IMR-90 (cell line): ENCODE results near the gene RAI14. TPM values are rescaled to one million over a fixed set of nuclear protein-coding genes. Genes with fewer than 3 reads are reported as not detected.

Experiments
- ATAC-seq: fragments of 200-7000 bp; cut with Tn5 transposase; 2 replicates; pipeline ENCODE4 v1.9.1; 2020; ENCODE audit warnings: low read depth, mild to moderate bottlenecking, moderate library complexity
- BruUV-seq: library from RNA; stranded (reverse); fragments of 400-500 nt; replicated peaks from 2 replicates; lab custom pipeline; 2021; lab: Mats Ljungman, UMichigan
- CTCF ChIA-PET: fragments of 300-600 bp; formaldehyde crosslinking; extraction: SDS; loops from one replicate; lab custom pipeline; 2021; ENCODE audit warnings: antibody characterized with exemption; lab: Yijun Ruan, JAX
- POLR2A ChIA-PET: fragments of 300-600 bp; sonication (Branson Sonifier 250); formaldehyde crosslinking; loops from one replicate; lab custom pipeline; 2022; ENCODE audit warnings: antibody characterized with exemption; ENCODE audit not compliant: unreplicated experiment; lab: Charles Lee
- DNase-seq: peaks from one replicate; pipeline ENCODE4 v3.0.0; 2013
- H2AFZ ChIP-seq: replicated peaks from 2 replicates; pipeline ENCODE3; 2013; ENCODE audit warnings: low read length, mild to moderate bottlenecking; ENCODE audit not compliant: poor library complexity
- H2AK5ac ChIP-seq: 2 replicates; pipeline ENCODE4 v1.6.1; 2013; ENCODE audit warnings: low read depth, low read length, inconsistent platforms
- H2AK9ac ChIP-seq: replicated peaks from 2 replicates; pipeline ENCODE3; 2013; ENCODE audit warnings: mild to moderate bottlenecking, low read depth, low read length, moderate library complexity; ENCODE audit not compliant: poor library complexity
- H2BK120ac ChIP-seq: 2 replicates; pipeline ENCODE4 v1.6.1; 2013; ENCODE audit warnings: low read depth, low read length, inconsistent platforms
- H2BK15ac ChIP-seq: 3 replicates; pipeline ENCODE4 v1.6.1; 2013; ENCODE audit warnings: low read depth, low read length, inconsistent platforms
- H2BK20ac ChIP-seq: 2 replicates; pipeline ENCODE4 v1.6.1; 2013; ENCODE audit warnings: low read depth, mild to moderate bottlenecking, inconsistent platforms, low read length, moderate library complexity
- H2BK5ac ChIP-seq: 2 replicates; pipeline ENCODE4 v1.6.1; 2013; ENCODE audit warnings: mild to moderate bottlenecking, low read depth, low read length, inconsistent platforms; ENCODE audit not compliant: poor library complexity, severe bottlenecking
- H3K14ac ChIP-seq: replicated peaks from 2 replicates; pipeline ENCODE4 v1.6.1; 2013; ENCODE audit warnings: low read depth, low read length, inconsistent platforms
- H3K18ac ChIP-seq: 2 replicates; pipeline ENCODE4 v1.6.1; 2013; ENCODE audit warnings: low read depth, low read length, control low read depth
- H3K23ac ChIP-seq: 2 replicates; pipeline ENCODE4 v1.6.1; 2013; ENCODE audit warnings: low read depth, low read length, inconsistent platforms
- H3K27ac ChIP-seq: 2 replicates; pipeline ENCODE4 v1.5.1; 2013; ENCODE audit warnings: mild to moderate bottlenecking, control low read depth, low read length; ENCODE audit not compliant: insufficient read depth
- H3K27me3 ChIP-seq: 2 replicates; pipeline ENCODE4 v1.6.1; 2013; ENCODE audit warnings: low read length; ENCODE audit not compliant: control insufficient read depth, insufficient read depth
- H3K36me3 ChIP-seq: 2 replicates; pipeline ENCODE4 v1.6.1; 2013; ENCODE audit warnings: low read length, mixed read lengths; ENCODE audit not compliant: control insufficient read depth, insufficient read depth
- H3K4ac ChIP-seq: 2 replicates; pipeline ENCODE4 v1.6.1; 2013; ENCODE audit warnings: low read depth, low read length, inconsistent platforms
- H3K4me1 ChIP-seq: 2 replicates; pipeline ENCODE4 v1.6.1; 2013; ENCODE audit warnings: low read length, mixed read lengths; ENCODE audit not compliant: control insufficient read depth, insufficient read depth
- H3K4me2 ChIP-seq: 2 replicates; pipeline ENCODE4 v1.6.1; 2013; ENCODE audit warnings: low read depth, mild to moderate bottlenecking, control low read depth, low read length, moderate library complexity
- H3K4me3 ChIP-seq: 2 replicates; pipeline ENCODE4 v1.5.1; 2013; ENCODE audit warnings: low read depth, mild to moderate bottlenecking, control low read depth, low read length, moderate library complexity; ENCODE audit not compliant: insufficient read depth
- H3K56ac ChIP-seq: 2 replicates; pipeline ENCODE4 v1.6.1; 2013; ENCODE audit warnings: low read length, inconsistent platforms; ENCODE audit not compliant: insufficient read depth; ENCODE audit errors: extremely low read depth
- H3K79me1 ChIP-seq, 2 experiments: 2 replicates each; pipeline ENCODE4 v1.6.1; 2013; ENCODE audit warnings: low read length in 2 of 2, inconsistent platforms in 1 of 2, low read depth in 1 of 2
- H3K9ac ChIP-seq: 2 replicates; pipeline ENCODE4 v1.6.1; 2013; ENCODE audit warnings: low read depth, low read length, control low read depth
- H3K9me1 ChIP-seq: 2 replicates; pipeline ENCODE4 v1.6.1; 2013; ENCODE audit warnings: low read length, inconsistent platforms; ENCODE audit not compliant: insufficient read depth
- H3K9me3 ChIP-seq: 2 replicates; pipeline ENCODE4 v1.6.1; 2013; ENCODE audit warnings: low read length; ENCODE audit not compliant: control insufficient read depth, insufficient read depth
- H4K20me1 ChIP-seq: 2 replicates; pipeline ENCODE4 v1.6.1; 2013; ENCODE audit warnings: low read length, inconsistent platforms; ENCODE audit not compliant: insufficient read depth
- H4K5ac ChIP-seq: 2 replicates; pipeline ENCODE4 v1.6.1; 2013; ENCODE audit warnings: mild to moderate bottlenecking, low read depth, low read length, control low read depth
- H4K8ac ChIP-seq, 2 experiments: 2 replicates each; pipeline ENCODE4 v1.6.1; 2013; ENCODE audit warnings: low read depth in 2 of 2, low read length in 2 of 2, control low read depth in 1 of 2, inconsistent platforms in 1 of 2
- H4K91ac ChIP-seq: 2 replicates; pipeline ENCODE4 v1.6.1; 2013; ENCODE audit warnings: low read depth, low read length, inconsistent platforms; ENCODE audit not compliant: insufficient read depth
- FOS ChIP-seq: fragments of 150-350 bp; IDR thresholded peaks from 2 replicates; pipeline ENCODE4 v1.6.1; 2016; ENCODE audit warnings: low read depth, low read length
- POLR2A ChIP-seq: IDR thresholded peaks from 2 replicates; pipeline ENCODE4 v1.6.1; 2012; ENCODE audit warnings: mild to moderate bottlenecking, low read depth, low read length
- SMC3 ChIP-seq: fragments of 150-350 bp; IDR thresholded peaks from 2 replicates; pipeline ENCODE4 v1.6.1; 2016; ENCODE audit warnings: low read depth, mild to moderate bottlenecking, antibody characterized with exemption, low read length, moderate library complexity
- WGBS, 2 experiments: methylation state at CpG; one replicate each; pipeline versions ENCODE4 v1.1.5 to v1.1.7; 2013; ENCODE audit warnings: missing lambda C conversion rate in 2 of 2; ENCODE audit not compliant: insufficient read length in 1 of 2; ENCODE audit errors: extremely low coverage in 2 of 2; 5-methylcytosine and 5-hydroxymethylcytosine counted together
- dilution Hi-C: fragments of 300-500 bp; cut with HindIII; formaldehyde crosslinking; loops from one replicate; pipeline ENCODE4 v1.14.3; 2018; ENCODE audit warnings: low sequenced_read_pairs; ENCODE audit not compliant: unreplicated experiment
- in situ Hi-C: fragments of 300-500 bp; cut with MboI; formaldehyde crosslinking; loops from 3 replicates; pipeline ENCODE4 v1.14.3; 2019; ENCODE audit warnings: low sequenced_read_pairs, inconsistent platforms, mixed read lengths
- intact Hi-C: fragments of 100-400 bp; cut with micrococcal nuclease; formaldehyde crosslinking; loops from 2 replicates; pipeline ENCODE4 v1.10.0; 2022
- polyA plus RNA-seq, 3 experiments: library from polyadenylated mRNA; depleted of rRNA; stranded (reverse); fragments of >200 nt; gene quantifications; 2 replicates each; pipeline ENCODE4 v1.2.3, GENCODE V29; 2012; ENCODE audit warnings: low replicate concordance in 1 of 3
- total RNA-seq: library from RNA; depleted of rRNA; stranded (reverse); fragments of >200 nt; gene quantifications from 2 replicates; pipeline ENCODE4 v1.2.3, GENCODE V29; 2012

RAI14 gene
- total and polyA plus RNA-seq, 2 of the 4 experiments (the other 2 are of a cell fraction): 221 to 267 TPM

DNA sequence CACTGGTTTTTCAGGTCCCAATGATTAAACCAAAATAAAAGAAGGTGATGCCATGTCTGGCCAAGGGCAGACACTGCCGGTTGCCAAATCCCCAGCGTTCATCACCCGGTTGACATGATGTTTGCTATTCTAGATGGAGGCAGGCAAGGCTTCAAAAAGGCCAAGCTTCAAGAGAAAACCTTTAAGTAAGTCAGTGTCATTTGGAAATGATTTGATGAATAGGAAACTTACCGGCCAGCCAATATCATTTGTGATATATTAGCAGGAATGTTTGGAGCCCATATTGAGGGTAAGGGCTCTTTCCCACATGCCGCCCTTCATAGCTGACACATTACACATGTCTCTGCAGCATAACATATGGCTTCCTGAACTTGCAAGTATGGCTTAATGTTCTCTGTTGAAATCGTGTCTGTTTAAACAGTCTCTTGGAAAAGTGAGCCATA is 93.3 kb downstream of the RAI14 start (continued):
- no peak for TF ChIP-seq POLR2A

DNA sequence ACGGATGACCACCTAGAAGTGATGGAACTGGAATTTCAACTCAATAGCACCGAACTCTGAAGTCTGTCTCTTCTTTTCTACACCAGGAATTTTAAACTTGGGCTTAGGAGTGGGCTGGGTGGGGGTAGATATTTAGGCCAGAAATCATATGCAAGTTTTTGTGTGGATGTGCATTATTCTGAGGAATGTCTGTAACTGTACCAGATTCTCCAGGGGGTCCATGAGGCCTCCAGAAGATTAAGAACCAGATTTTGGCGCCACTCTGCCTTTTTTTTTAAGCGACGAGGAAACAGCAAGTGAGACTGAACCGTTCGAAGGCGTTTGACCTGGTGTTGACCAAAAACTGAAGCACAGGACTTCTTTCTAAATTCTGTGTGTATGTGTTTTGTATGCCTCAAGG is 94.1 kb downstream of the RAI14 start:
- Histone ChIP-seq H3K27ac (peak overlapping the region; percentile 80), H2BK5ac (peak overlapping the region; percentile 52), H3K4ac (peak overlapping the region; percentile 18; the same call in 1 of the 2 replicates), H3K4me1 (peaks cover 14% of the 10 kb centered on the region), H4K91ac (peak overlapping the region; percentile 32; the same call in 1 of the 2 replicates), H2AK5ac (peak overlapping the region; percentile 20; the same call in 1 of the 2 replicates), H3K56ac (no peak overlapping the region), H3K4me2 (no peak overlapping the region), H4K8ac (peak overlapping the region in 1 of 2 experiments; percentile 55; a peak in 3 of 4 replicates), H3K18ac (peak overlapping the region; percentile 33), H3K23ac (no peak overlapping the region), H3K9ac (no peak overlapping the region), H2BK15ac (no peak overlapping the region; the same call in 2 of the 3 replicates), H2BK120ac (peak overlapping the region; percentile 4; the same call in 1 of the 2 replicates), H2BK20ac (peak overlapping the region; percentile 18; the same call in 1 of the 2 replicates), H2AK9ac (no peak overlapping the region), H3K79me1 (peaks cover 17 to 73% of the 10 kb centered on the region in 2 experiments), H3K36me3 (peaks cover 6% of the 10 kb centered on the region), H2AFZ (no peak overlapping the region), H3K9me1 (peaks cover 16% of the 10 kb centered on the region), H3K4me3 (no peak overlapping the region), H4K20me1 (peaks cover 93% of the 10 kb centered on the region), H3K9me3 (no peaks in the 10 kb centered on the region), H4K5ac (peak overlapping the region; percentile 27; the same call in 1 of the 2 replicates), H3K27me3 (no peaks in the 10 kb centered on the region), H3K14ac (0 out of 2 replicates have a peak overlapping the region, but pooled peaks have one; percentile 8)
- no TSS peak for BruUV-seq
- DNase-seq (no peak), ATAC-seq (no peak)
- TF ChIP-seq SMC3 (no peak), FOS (no peak), POLR2A (no peak)
- dilution Hi-C loops: no loop called here
- POLR2A ChIA-PET: no interaction called here
- in situ Hi-C loops: no loop called here
- intact Hi-C loops: no loop called here
- 74% methylated on average over 5 of the region's 8 CpGs; no CpG with 5 or more reads in 1 of the 2 experiments for WGBS, 2 experiments
- CTCF ChIA-PET: no interaction called here
